Measurements from ENCODE around the gene SST. TPM values are rescaled to one million over a fixed set of nuclear protein-coding genes. Genes with fewer than 3 reads are reported as not detected.
"Not testable (repeated sequence)": the region's sequence is repeated elsewhere in the genome, so short reads cannot be mapped to it uniquely, and the experiment has no call there.

SST gene
- total RNA-seq, 2 donors from 2014 or later, result 27.8 to 29.4 TPM

DNA sequence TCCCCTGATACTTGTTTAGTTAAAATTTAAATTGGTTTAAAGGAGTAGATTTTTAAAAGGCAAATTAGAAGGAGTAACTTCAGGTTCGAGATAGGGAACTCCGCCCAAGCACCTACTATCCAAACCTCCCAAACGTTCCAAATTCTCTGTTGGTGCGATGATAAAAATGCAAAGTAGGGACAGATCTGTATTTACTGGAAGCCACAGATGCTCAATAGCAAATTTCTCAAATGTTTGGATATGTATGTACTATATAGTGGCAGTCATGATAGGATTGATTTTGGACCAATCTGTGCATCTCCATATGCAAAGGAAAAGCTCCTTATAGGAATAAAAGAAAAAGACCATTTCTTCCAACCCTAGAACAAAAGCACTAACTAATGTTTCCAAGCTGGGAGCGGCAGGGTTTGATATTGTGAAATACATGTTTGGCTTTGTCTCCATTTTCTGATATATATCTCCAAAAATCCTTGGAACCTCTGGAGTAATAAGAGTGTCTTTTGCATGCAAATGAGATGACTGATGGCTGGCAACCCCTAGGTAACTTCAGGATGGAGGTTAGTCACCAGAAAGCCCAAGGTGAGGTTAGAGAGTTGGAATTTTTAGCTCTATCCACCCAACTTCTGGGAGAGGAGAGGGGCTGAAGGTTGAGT is 16.6 kb upstream of the SST start:
- intact Hi-C loops (cut with DNase I, micrococcal nuclease), result no loop called here
- DNase-seq (no peak), ATAC-seq (no peak)

DNA sequence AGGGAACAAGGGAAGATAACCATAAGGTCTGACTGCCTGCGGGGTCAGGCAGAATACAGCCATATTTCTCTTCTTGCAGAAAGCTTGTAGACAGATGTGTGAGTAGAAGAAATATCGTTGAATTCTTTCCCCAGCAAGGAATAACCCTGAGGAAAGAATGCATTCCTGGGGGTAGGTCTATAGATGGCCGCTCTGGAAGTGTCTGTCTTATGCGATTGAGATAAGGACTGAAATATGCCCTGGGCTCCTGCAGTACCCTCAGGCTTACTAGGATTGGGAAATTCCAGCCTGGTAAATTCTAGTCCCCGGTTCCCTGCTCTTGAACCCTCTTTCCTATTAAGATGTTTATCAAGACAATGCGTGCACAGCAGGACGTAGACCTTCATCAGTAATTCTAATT is 15.8 kb upstream of the SST start:
- no peak for ATAC-seq
- intact Hi-C loops (cut with DNase I, micrococcal nuclease), result no loop called here
- no peak for DNase-seq

DNA sequence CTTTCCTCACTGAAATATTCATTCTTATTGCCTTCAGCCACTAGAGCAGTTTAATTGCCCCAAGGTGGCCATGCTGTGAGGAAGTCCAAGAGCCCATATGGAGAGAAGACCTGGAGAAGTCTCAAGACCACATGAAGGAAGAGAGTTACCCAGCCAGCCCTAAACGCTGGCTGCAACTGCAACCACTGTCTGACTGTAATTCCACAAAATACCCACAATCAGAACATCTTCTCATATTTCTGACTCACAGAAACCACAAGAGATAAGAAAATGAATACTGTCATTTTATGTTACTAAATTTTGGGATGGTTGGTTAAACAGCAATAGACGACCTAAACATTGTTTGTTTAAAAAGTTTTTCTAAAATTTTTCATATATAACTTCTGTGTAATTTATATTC is 14.7 kb upstream of the SST start:
- ATAC-seq, result no peak
- DNase-seq, result no peak
- intact Hi-C loops (cut with DNase I, micrococcal nuclease), result no loop called here

DNA sequence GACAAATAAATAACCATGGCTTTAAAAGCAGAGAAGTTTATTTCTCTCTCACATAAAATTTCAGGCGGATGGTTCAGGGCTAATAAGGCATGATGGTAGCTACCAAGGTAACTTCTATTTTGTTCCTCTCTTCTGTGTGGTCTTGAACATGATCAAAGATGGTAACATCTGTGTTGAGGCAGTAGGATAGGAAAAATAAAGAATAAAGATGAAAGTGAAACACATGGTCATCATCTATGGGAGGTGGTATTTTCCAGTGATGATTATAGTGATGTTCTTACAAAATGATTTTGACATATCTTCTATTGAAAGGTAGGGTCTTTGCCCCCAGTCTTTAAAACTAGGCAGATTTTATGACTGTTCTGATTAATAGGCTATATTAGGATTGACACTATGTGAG is 14.2 kb upstream of the SST start:
- ATAC-seq (no peak), DNase-seq (no peak)
- intact Hi-C loops (cut with DNase I, micrococcal nuclease), result no loop called here

DNA sequence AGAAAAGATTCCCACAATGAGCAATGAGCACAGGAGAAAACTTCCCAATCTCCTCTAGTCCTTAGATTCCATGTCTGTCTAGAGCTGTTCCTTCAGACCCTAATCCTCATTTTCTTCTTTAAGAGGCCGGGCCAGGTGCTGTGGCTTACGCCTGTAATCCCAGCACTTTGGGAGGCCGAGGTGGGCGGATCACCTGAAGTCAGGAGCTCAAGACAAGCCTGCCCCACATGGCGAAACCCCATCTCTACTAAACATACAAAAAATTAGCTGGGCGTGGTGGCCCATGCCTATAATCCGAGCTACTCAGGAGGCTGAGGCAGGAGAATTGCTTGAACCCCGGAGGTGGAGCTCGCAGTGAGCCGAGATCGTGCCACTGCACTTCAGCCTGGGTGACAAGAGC is 11.6 kb upstream of the SST start:
- ATAC-seq; DNase-seq; intact Hi-C loops (cut with DNase I, micrococcal nuclease): not testable (repeated sequence)

DNA sequence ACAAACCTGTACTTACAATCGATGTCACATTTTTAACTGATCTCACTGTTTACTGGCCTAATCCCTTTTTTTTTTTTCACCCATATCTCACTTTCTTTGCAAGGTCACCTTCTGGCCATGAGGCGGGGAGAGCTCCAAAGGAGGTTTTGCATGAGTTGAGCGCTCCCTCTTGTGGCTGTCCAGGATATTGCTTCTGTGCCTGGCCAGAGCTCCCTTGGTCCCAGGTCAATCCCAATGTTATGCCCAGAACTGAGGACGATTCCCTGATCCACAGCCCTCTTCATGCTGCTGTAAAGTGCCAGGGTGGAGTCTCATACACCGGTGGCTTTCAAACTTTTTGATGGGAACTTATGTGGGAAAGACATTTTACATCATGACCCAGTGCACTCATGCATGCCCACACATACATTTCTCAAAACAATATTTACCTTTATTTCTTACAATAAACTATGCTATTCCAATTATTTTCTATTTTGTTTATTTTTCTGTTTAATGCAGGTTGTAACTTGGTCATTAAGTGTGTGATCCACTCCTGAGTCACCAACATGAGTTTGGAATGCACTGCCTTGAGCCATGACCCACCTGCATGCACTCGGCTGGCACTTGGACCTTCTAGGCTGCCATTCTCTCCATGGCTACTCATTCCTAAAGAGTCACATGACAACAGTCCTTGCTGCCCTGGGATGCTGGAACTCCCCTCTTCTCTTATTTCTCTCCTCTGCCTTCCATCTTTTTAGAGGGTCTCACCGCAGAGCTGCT is 9.6 kb upstream of the SST start:
- DNase-seq (peak; percentile 49 to 78), ATAC-seq (peak; percentile 95)
- intact Hi-C loops (cut with DNase I, micrococcal nuclease), result loop anchor here (2.0 to 10.0 kb wide), 3 partner anchors 358 to 455 kb away; no protein-coding TSS in a partner anchor

DNA sequence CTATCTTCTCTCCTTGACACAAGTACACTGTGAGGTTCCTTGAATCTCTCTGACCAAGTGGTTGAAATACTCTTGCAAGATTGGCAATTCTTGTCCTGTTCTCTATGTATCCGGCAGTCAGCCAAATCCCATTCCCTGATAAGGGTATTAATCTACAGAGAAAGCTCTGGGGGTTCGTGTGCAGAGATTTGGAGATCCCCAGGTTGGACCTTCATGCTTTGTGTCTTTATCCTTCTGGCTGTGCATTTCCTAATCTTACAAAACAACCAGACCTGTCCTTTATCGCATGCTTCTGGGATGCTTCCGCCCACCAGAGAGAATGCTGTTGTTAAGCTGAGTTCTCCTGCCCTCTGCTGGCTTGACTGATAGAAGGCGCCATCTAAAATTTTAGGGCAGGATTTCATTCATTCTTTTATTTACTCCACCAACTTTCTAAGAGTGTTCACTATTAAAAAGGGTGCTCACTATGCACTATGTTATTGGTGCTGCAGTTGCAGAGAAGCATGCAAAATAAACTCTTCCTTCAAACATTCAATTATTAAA is 8.6 kb upstream of the SST start:
- intact Hi-C loops (cut with DNase I, micrococcal nuclease), result loop anchor here (2.0 to 10.0 kb wide), 3 partner anchors 356 to 454 kb away; no protein-coding TSS in a partner anchor
- ATAC-seq (peak; percentile 73), DNase-seq (peak in 1 of 2 donors; percentile 33)

DNA sequence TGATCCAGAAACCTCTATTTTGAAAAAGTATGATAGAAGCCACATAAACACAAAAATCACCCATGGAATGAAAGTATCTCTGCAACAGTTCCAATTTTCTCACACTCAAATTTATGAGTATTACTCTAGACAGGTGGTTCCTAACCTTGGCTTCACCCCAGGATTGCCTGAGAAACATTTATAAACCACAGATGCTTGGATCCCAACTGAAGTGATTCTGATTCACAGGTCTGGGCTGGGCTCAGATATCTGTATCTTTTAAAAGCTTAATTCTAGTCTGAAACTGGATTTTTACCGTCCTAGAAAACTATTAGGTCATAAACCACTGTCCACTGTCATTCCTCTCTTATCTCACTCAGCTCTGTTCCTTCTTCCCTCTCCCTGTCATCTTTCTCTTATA is 7.4 kb upstream of the SST start:
- DNase-seq (no peak), ATAC-seq (no peak)
- intact Hi-C loops (cut with DNase I, micrococcal nuclease), result loop anchor here (2.0 to 10.0 kb wide), 3 partner anchors 355 to 453 kb away; no protein-coding TSS in a partner anchor

DNA sequence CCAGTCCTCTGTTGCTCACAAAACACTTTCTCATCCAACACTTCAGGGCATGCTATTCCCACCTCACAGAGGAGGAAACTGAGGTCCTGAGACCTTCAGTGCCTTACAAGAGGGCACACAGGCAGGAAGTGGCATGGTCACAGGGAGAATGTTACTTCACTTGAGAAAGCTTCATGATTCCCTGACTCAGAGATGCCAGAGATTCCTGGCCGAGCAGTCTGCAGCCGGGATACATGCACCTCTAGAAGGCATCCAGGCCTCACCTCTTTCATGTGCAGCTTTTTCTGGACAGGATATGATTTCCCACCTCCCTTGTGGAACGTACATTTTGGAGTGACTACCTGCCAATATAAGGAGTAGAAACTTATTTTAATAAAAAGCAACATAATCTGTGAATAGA is 2.8 kb upstream of the SST start:
- intact Hi-C loops (cut with DNase I, micrococcal nuclease), result loop anchor here in 1 of 2 donors (10.0 kb wide), 1 partner anchor 448 kb away; no protein-coding TSS in a partner anchor
- ATAC-seq (no peak), DNase-seq (no peak)

DNA sequence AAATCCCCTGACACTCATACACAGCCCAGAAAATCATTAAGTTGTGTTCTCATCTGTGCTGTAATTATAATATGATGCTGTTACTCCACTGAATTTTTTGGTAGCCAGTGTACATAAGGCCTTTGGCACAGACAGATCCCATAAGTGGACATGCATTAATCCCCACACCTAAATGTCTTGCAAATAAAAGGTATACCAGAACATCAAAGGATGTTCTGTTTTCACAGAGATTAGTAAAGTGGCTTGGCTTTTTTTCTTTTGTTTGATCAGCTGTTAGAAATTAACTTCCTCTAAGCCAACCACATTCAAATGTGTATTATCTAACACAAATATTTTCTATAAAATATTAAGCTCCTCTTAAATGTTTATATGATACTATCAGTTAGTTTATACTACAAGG is 2.7 kb downstream of the SST start:
- ATAC-seq (no peak), DNase-seq (no peak)
- intact Hi-C loops (cut with DNase I, micrococcal nuclease), result no loop called here

DNA sequence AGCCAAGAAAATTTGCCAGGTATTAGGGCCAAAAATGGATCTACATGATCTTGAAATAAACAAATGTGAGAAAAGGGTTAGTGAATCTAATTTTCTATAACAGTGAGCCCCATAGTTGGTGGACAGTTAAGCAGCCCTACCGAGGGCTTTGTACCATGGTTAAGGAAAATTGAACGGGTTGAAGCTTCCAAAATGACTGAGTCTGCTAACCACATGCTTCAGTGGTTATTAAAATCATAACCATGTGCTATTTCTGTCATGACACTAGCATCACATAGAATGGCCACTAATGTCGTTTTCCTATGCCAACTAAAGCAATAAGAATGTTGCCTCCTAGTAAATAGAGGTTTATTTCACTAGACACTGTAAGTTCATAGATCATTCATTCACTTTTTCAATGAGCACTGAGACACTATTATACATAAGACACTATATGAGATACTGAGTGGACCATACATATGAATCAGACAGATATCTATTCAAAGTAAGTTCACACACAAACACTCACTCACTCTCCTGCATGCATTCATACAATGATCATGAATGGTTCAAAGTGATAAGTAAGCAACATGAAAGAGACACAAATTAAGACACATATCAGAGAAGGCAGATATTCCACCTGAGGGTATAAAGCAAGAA is 4.3 kb downstream of the SST start:
- ATAC-seq (no peak), DNase-seq (no peak)
- intact Hi-C loops (cut with DNase I, micrococcal nuclease), result no loop called here

DNA sequence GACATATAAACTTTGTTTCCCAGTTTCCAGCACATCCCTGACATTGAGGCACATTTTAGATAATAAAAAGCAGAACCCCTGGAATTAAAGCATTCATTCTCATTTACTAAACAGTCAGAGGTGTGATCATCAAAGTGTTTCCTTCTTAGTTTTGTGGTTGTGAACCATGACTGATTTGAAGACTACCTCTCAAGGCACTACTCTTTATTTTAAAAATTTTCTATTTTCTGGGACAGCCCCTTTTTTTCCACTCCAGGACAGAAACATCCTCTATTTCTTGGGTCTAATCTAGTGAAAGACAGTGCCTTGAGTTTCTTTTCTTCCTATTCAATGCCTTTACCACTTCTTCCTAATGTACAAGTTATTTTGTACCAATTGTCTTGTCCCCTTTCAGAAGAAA is 5.2 kb downstream of the SST start:
- intact Hi-C loops (cut with DNase I, micrococcal nuclease), result no loop called here
- ATAC-seq (no peak), DNase-seq (no peak)

DNA sequence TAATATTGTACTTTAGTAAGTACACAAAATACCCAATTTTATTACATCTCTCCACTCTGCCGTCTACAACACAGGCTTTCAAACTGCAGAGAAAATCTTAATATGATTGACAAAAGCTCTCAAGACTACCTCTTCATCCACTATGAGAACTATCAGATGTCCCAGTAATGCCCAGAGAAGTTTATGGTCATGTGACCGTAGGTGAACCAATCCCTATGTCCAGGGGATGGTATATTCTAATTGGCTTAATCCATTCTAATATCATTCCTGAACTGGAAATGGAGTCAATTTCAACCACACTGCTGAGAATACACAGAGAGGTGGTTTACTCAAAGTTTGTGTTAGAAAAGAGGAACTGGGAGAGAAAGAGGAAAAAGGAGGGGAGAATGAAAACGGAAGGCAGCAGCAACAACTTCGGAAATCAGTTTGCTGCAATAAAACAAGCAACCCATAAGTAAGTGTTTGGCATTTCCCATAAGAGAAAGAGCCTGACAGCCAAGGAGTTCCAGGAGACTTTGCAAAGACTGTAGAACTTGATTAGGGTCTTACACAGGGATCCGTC is 7.3 kb downstream of the SST start:
- no peak for ATAC-seq
- DNase-seq, result no peak
- intact Hi-C loops (cut with DNase I, micrococcal nuclease), result no loop called here

DNA sequence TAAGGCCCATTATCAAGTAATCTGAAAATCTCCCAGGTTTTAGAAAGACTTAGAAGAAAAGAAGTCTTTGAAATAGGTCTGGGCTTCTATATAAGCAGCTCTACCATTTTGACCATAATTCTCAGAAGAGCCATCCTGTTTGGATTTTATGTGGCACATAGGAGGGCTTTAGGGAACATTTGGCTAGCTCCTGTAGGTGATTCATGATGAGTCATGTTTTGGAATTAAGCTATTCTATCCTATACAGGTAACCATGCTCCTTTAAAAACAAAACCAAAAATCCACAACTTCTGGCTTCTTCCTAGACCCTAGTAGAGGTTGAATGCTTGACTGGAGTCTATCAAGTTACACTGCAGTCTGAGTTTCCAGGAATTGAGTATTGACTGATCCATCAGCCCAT is 8.9 kb downstream of the SST start:
- DNase-seq, result no peak
- ATAC-seq, result no peak
- intact Hi-C loops (cut with DNase I, micrococcal nuclease), result no loop called here

DNA sequence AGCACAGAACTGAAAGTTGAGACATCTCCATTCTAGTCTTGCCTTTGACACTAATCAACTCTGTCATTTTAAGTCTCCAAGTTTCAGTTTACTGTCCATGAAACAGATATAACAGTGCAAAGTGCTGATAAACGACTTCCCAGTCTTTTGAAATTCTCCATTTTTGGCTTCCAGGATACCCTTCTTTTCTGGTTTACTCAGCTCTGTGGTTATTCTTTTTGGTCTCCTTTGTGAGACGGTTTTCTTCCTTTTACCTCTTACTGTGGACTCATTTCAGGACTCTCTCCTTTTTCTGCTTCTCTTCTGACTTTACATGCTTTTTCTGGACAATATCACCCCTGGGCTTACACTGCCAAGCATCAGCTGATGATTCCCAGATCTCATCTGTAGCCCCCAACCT is 18.9 kb downstream of the SST start:
- DNase-seq (no peak), ATAC-seq (no peak)
- intact Hi-C loops (cut with DNase I, micrococcal nuclease), result no loop called here

DNA sequence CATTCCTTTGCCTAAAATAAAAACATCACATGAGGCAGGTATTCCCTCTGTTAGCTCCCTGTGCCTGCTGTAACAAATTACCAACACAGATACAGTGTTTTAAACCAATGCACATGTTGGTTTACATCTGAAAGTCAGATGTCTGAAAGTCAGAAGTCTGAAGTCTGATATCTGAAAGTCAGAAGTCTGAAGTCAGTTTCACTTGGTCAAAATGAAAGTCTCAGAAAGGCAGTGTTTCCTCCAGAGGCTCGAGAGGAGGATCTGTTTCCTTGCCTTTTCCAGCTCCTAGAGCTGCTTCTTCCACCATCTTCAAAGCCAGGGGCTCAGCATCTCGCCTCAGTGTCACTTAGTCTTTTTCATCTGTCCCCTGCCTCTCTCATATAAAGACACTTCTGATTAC is 22.0 kb downstream of the SST start:
- DNase-seq (no peak), ATAC-seq (no peak)
- intact Hi-C loops (cut with DNase I, micrococcal nuclease), result no loop called here

DNA sequence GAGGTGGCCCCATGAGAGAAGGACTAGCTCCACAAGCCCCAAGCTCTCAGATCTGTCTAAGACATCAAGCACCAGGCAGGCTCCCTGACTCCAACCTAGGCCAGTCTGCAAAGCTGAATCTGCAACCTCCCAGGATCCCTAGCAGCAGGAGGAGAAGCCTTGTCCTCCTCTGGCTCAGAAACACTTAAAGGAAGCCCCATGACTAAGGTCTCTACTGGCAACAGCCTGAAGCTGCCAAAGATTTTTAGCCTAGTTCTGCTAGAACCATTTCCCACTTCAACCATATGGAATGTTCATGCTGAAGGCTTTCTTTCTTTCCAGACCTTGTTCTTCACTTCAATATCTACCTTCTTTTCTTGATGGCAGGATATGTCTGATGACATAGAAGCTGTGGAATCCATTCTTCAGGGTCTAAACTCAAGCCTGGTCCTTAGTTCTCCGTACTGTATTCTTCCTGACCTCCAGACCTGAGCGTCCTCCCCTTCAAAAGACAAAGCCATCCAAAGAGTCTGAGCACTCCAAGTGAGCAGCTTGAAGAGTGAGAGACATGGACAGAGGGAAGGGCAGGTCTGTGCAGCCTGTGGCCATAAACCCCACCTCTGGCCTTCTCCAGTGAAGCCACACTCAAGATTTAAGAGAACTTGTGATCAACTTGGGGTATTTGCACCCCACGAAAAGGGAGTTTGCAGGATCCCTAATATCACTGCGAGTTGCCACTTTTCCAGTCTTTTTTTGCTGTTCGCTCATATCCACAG is 23.1 kb downstream of the SST start:
- no peak for DNase-seq
- intact Hi-C loops (cut with DNase I, micrococcal nuclease), result no loop called here
- ATAC-seq, result no peak

DNA sequence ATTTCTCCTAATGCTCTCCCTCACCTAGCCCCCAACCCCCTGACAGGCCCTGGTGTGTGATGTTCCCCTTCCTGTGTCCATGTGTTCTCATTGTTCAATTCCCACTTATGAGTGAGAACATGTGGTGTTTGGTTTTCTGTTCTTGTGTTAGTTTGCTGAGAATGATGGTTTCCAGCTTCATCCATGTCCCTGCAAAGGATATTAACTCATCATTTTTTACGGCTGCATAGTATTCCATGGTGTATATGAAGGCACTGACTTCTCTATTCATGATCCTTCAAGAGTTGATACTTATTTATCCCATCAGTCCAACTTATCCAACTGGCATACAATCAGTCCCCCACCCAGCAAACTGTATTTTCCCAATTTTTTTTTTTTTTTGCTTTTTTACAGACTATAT is 24.8 kb downstream of the SST start:
- DNase-seq; intact Hi-C loops (cut with DNase I, micrococcal nuclease); ATAC-seq: not testable (repeated sequence)

DNA sequence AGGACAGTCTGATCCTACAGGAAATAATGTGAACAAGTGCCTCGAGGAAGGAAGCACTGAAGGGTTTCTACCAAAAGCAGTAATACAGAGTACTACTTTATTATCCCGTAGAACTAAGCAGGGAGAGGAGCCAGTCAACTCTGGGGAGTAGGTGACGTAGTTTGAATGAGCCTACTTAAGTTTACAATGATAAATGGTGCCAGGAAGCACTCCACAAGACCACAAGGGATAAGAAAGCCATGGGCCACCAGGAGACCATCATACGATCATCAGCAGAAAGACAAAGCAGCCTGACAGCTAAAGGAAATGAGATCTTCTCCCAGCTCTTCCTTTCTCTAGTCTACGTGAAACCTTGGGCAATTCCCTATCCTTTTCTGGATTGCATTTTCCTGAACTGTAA is 27.3 kb downstream of the SST start:
- DNase-seq (no peak), ATAC-seq (no peak)
- intact Hi-C loops (cut with DNase I, micrococcal nuclease), result no loop called here

Data from left colon (tissue), 2 donors.